HepG2 (cell line): Measurements from ENCODE around the gene ISOC2. TPM values are rescaled to one million over a fixed set of nuclear protein-coding genes. Genes with fewer than 3 reads are reported as not detected.
A peak's percentile ranks its signal among the peaks of the same experiment; 100 is the strongest.

Experiments
- KAT8 ChIP-seq: IDR thresholded peaks from 2 replicates; pipeline ENCODE4 v1.6.1; 2016; ENCODE audit warnings: missing genetic modification reagents, missing compliant biosample characterization
- MAX ChIP-seq: IDR thresholded peaks from 2 replicates; pipeline ENCODE4 v1.6.1; 2012; ENCODE audit warnings: inconsistent platforms
- SKI ChIP-seq: fragments of 450-650 bp; IDR thresholded peaks from one replicate; pipeline ENCODE4 v1.6.1; 2018; ENCODE audit warnings: mild to moderate bottlenecking; ENCODE audit not compliant: partially characterized antibody
- SNAPC4 ChIP-seq: sonication (generic); formaldehyde crosslinking; IDR thresholded peaks from 2 replicates; pipeline ENCODE4 v1.4.0; 2020; ENCODE audit warnings: mild to moderate bottlenecking, missing genetic modification reagents
- ZNF142 ChIP-seq: sonication (generic); formaldehyde crosslinking; IDR thresholded peaks from 2 replicates; pipeline ENCODE4 v1.4.0; 2020; ENCODE audit warnings: missing genetic modification reagents
- ZNF646 ChIP-seq: sonication (generic); formaldehyde crosslinking; IDR thresholded peaks from 2 replicates; pipeline ENCODE4 v1.9.0; 2021; ENCODE audit warnings: mild to moderate bottlenecking, missing genetic modification reagents
- ZNF776 ChIP-seq: sonication (generic); formaldehyde crosslinking; IDR thresholded peaks from 2 replicates; pipeline ENCODE4 v1.4.0; 2020; ENCODE audit warnings: mild to moderate bottlenecking, missing genetic modification reagents
- polyA plus RNA-seq, 8 experiments: library from polyadenylated mRNA; depleted of rRNA in 3 of 8; stranded (reverse) in 7 of 8; unstranded in 1 of 8; fragments of >200 nt; fragmentation: Illumina TruSeq in 4 of 8; extraction: Trizol in 4 of 8; gene quantifications; 2 replicates each; pipeline versions ENCODE4 v1.2.1 to v1.2.3, GENCODE V29; 2011 to 2016; ENCODE audit warnings: low read depth in 4 of 8, missing spikeins in 1 of 8, mixed read lengths in 1 of 8; ENCODE audit not compliant: insufficient read depth in 1 of 8
- total RNA-seq, 5 experiments: library from RNA; depleted of rRNA; stranded (reverse); fragments of >200 nt; fragmentation: Illumina TruSeq; extraction: Trizol; gene quantifications; 2 replicates each; pipeline ENCODE4 v1.2.3, GENCODE V29; 2016; ENCODE audit warnings: low read depth in 1 of 5

The ISOC2 gene
- total and polyA plus RNA-seq, 2 of the 13 experiments (the other 11 are each of a cell fraction or from before 2014, with no cell fraction given), result 76.8 to 105 TPM

GRCh38 chr19:55447421-55448174, 13.8 kb downstream of the ISOC2 start (continued):
- TF ChIP-seq ZNF646, result peak; percentile 96
- no peak for TF ChIP-seq SKI
- TF ChIP-seq ZNF776, result no peak
- TF ChIP-seq MAX, result peak; percentile 44; the same call in 1 of the 2 replicates
- TF ChIP-seq SNAPC4 (CRISPR knock-in tag), result no peak
- no peak for TF ChIP-seq KAT8 (CRISPR knock-in tag)
- TF ChIP-seq ZNF142 (CRISPR knock-in tag), result no peak
